ENCODE measurements around the gene ARL10.

Gene ARL10, protein sequence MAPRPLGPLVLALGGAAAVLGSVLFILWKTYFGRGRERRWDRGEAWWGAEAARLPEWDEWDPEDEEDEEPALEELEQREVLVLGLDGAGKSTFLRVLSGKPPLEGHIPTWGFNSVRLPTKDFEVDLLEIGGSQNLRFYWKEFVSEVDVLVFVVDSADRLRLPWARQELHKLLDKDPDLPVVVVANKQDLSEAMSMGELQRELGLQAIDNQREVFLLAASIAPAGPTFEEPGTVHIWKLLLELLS

DNA sequence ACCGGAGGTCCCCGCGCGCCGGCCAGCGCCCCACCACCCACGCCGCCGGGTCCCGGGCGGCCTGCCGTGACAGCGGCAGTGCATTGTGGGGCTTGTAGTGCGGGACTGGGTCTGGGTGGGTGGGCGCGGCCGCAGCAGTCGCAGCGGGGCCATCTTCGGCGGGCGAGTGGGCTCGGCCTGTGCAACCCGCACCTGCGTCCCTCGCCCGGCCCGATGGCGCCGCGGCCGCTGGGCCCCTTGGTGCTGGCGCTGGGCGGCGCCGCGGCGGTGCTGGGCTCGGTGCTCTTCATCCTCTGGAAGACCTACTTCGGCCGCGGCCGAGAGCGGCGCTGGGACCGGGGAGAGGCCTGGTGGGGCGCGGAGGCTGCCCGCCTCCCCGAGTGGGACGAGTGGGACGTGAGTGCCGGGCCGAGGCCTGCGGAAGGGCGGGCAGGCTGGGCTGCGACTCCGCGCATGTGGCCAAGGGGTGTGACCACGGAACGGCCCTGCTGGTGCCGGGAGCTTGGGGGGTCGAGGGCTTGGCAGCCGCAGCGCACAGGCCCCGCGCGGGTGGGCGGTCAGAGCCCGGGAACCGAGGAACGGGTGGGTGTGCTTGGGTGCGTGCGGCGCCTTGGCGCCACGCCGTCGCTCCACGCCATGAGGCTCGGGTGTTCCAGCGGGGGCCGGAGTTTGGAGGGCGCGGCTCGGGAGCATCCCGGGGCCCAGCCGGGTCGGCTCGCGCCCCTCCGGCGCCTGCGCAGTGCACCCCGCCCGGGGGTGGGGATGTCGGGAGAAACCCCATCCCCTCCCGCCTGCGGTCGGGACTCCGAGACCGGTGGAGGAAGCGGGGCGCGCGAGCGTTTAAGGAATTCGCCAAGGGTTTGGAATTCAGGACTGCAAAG lies at the start of gene ARL10:
ARL10 (plus strand) TSS at position 137 of the 881 bp plus-strand sequence; CDS start at position 214, 77 bp downstream.
- DNase-seq (ENCODE audit: low read depth in 2 of 3, low spot score in 1 of 3) = peak in 2 of 3 donors; percentile 23 to 46

DNA sequence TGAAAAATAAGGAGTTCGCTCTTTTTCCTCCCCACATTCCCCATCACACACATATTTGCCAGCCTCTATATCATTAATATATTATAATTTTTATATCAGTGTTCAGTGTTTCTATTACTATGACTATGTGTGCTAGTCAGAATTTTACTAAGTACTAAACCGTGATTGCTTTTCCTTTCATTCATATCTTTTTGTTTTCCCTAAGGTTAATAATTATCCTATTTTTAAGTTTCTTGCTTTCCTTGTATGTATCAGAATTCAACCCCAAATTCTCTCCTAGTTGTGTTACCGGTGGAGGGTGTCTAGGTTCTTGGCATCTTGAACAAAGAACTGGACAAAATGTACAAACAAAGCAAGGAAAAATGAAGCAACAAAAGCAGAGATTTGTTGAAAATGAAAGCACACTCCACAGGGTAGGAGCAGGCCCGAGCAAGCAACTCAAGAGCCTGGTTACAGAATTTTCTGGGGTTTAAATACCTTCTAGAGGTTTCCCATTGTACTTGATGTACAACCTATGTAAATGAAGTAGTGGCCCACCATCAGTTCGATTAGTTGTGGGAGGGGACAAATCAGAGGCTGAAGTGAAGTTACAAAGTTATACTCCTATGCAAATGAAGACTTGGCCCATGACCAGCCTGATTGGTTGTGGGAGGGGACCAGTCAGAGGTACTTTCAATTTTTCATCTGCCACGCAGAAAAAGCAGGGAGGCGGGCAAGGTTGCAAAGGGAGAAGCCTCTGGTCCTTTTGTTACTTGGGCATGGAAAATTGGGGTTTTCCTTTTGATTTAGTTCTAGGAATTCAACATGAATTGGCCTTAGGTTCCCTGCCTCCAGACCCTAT lies 47.5 kb upstream of the ARL10 start:
- DNase-seq (ENCODE audit: low read depth in 2 of 3, low spot score in 1 of 3) = no peak

DNA sequence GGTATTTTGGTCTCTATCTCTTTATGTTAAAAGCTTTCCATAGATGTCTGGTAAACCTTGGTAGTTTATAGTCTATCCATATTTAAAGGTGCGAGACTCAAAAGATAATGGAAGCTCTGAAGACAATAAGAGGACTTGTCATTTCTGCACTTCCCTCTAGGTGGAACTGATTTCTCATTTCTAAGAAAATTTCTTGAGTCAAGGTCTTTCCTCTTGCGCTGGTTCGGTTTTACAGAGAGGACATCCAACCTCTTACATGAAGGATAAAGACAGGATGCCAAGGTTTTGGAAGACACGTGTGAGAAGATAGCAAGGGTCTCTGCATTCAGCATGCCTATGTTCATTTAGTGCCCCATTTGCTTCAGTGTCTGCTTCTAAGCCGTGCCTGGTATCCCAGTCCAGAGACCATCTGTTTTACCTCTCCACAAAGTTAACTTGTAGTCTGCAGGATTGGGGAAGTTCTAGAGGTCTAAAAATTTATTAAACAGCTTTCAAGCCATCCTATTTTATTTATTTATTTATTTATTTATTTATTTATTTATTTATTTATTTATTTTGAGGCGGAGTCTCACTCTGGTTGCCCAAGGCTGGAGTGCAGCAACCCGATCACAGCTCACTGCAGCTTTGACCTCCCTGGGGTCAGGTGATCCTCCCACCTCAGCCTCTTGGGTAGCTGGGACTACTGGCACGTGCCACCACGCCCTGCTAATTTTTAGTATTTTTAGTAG lies 45.3 kb upstream of the ARL10 start:
- no peak for DNase-seq (ENCODE audit: low read depth in 2 of 3, low spot score in 1 of 3)

DNA sequence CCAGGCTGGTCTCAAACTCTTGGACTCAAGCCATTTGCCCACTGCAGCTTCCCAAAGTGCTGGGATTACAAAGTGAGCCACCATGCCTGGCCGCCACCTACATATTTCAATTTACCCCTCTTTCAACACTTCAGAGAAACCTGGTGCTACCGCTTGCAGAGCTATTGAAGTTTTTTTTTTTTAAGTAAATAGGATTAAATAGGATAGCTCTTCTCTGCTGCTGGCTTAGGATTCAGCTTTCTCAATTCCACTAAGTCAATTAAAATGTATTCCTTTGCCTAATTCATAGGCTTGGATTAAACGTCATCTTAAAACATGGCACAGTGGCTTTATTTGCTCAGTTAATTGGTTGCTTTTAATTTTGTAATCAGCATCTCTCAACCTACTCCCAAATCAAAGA lies 44.7 kb upstream of the ARL10 start:
- DNase-seq (ENCODE audit: low read depth in 2 of 3, low spot score in 1 of 3) = no peak

GRCh38 chr5:176334031-176334770 lies 31.1 kb upstream of the ARL10 start:
- DNase-seq (ENCODE audit: low read depth in 2 of 3, low spot score in 1 of 3) = no peak

- DNase-seq (ENCODE audit: low read depth in 2 of 3, low spot score in 1 of 3) = no peak
Observed at GRCh38 chr5:176337913-176338312, 27.4 kb upstream of the ARL10 start.

DNA sequence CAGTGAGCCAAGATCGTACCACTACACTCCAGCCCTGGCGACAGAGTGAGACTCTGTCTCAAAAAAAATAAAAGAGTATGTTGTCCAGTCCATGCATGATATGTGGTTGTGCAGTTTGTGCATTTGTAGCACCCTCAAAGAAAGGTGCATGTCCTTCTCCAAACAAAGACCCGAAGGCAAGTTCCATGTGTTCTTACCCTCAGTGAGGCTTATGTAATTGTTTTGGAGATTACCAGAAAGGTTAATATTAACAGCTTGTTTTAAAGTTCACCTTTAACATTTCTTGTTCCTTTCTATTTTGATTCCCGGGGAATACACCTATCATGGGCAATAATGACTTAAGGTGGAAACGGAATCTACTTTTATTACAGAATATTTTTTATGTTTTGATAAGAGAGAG lies 26.0 kb upstream of the ARL10 start:
- no peak for DNase-seq (ENCODE audit: low read depth in 2 of 3, low spot score in 1 of 3)

- no peak for DNase-seq (ENCODE audit: low read depth in 2 of 3, low spot score in 1 of 3)
Observed at GRCh38 chr5:176341325-176342157, 23.7 kb upstream of the ARL10 start.

DNA sequence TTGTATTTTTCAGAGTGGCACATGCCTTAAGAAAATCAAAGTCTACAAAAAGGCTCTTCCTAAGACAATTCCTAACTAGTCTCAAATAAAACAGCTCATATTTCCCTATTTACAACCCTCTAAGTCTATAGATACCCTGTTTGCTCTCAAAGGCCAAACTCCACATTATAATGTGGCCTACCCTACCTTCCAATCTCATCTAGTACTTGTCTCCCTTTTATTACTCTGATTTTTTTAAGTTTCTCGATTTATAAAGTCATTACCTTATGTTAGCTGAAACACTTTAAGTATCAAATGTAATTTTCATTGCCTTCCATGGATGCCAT lies 23.2 kb upstream of the ARL10 start:
- no peak for DNase-seq (ENCODE audit: low read depth in 2 of 3, low spot score in 1 of 3)

DNA sequence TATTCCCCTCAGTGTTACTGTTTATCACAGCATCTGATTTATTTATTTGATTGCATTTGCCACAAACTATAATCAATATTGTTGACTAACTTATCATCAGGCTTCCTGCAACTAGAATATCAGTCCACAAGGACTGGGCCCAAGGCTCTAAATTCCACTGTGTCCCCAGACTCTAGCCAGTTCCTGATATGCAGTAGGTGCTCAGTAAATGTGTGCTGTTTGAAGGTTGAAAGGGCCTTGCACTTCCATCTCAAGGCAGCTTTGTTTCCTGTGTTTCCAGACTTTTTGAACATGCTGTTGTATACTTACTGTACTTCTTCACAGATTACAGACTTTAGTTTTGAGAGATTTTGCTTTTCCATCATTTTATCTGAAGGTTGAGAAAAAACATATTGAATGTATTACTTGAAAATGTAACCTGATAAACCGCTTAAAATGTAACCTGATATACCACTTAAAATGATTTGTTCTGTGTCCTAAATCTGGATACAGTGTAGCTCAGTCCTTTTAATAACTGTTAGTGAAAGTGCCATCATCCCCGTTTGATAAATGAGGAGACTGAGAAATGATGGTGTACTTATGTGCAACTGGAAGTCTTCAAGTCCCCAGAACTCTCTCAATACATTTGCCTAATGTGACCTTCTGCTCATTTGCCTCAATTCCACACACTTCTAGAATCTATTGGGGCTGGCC lies 22.4 kb upstream of the ARL10 start:
- DNase-seq (ENCODE audit: low read depth in 2 of 3, low spot score in 1 of 3) = no peak

- no peak for DNase-seq (ENCODE audit: low read depth in 2 of 3, low spot score in 1 of 3)
Observed at GRCh38 chr5:176350416-176350815, 14.9 kb upstream of the ARL10 start.

DNA sequence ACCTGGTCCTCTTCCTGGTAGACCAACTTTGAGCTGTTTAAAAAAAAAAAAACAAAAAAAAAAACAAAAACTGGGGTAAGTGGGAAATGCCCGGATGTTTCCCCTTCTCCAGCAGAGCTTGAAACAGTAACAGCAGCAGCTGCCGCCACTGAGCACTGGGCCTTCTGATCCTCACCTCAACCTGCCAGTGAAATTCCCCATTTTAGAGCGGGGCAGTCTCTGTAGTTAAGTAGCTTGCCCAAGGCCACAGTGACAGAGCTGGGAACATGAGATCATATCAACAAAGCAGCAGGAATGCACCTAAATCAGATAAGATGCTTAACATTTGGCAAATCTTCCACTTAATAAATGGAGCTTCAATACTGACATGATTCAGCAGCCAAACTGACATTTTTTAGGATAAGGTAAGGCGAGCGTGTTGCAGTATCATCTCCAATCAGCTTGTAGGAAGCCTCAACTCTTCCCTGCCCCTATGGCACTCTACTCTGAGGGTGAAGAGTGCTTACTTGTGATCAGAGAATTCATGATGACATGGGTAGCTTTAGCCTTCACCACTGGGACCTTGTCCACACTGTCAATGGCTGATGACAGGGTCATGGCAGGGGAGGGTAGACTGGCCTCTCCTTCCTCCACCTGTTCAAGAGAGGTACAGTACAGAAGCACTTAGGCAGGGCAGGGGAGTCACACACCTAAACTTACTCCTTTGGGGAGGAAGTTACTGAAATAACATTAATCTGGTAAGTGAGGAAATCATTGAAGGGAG lies 13.0 kb upstream of the ARL10 start:
- no peak for DNase-seq (ENCODE audit: low read depth in 2 of 3, low spot score in 1 of 3)

DNA sequence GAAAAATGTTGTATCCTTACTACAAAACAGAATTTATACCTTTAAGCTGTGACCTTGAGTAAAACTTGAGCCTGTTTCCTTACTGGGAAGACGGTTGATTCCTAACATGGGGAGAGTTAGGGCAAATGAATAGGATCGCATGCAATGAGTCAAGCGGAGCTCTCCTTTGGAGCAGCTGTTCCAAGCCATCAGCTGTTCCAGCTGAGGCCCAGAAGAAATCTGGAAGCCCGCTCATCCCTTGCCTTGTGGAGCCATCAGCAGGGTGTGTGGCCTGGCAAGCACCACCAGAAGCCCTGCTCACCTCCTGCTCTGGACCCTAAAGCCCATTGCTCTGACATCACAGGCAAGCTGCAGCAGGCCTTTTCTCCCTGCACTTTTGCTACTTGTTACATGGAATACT lies 11.8 kb upstream of the ARL10 start:
- DNase-seq (ENCODE audit: low read depth in 2 of 3, low spot score in 1 of 3) = no peak

DNA sequence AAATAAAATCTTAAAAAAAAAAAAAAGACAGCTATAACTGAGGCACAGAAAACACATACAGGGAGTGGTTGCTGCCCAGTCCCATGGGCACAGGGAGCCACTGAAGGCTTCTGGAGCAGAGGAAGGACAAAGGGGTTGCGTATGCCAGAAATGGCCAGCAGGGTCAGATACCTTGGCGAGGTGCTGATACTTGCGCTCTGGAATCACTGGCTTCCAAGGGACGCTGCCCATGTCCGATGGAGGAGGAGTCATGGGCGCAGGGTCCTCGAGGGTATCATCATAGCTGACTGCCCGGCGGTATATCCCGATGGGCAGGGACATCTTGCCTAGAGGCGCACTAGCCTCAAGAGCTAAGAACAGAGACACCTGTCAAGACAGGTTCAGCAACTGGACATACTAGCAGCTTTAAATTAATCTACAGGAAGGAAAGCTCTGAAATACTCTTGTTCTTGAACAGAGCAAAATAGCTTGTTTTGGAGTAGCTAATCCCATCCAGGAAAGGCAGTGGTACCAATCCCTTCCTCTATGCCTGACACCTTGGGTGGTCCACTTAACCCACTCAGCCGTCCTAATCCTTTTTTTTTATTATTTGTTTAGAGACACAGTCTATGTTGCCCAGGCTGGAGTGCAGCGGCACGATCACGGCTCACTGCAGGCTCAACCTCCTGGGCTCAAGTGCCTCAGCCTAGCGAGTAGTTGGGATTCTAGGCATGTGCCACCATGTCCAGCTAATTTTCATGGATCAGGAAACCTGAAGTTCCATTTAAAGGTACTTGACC lies 9.7 kb upstream of the ARL10 start:
- DNase-seq (ENCODE audit: low read depth in 2 of 3, low spot score in 1 of 3) = no peak

- no peak for DNase-seq (ENCODE audit: low read depth in 2 of 3, low spot score in 1 of 3)
Observed at GRCh38 chr5:176356179-176356566, 9.1 kb upstream of the ARL10 start.

DNA sequence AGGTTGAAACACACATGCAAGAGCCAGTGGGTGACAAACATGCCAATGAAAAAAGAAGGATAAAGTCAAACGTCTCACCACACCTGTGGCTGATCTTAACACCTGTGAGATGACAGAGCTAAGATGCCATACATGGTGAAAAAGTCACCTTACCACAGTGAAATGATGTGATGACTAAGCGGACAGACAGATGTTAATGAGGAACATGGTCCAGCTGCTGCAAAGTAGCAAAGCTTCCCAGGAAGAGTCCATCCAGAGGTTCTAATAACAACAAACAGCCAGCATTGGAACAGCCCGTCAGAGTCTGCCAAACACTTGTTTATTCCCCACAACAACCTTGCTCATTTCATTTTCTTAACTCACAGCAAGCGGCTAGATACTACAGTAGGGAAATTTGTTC lies 5.6 kb upstream of the ARL10 start:
- no peak for DNase-seq (ENCODE audit: low read depth in 2 of 3, low spot score in 1 of 3)

- no peak for DNase-seq (ENCODE audit: low read depth in 2 of 3, low spot score in 1 of 3)
Observed at GRCh38 chr5:176360894-176361436, 4.3 kb upstream of the ARL10 start.

All from stimulated activated CD4-positive, alpha-beta T cell treated with anti-CD3 and anti-CD28 coated beads, Interleukin-12 subunit alpha, Interleukin-12 subunit beta, amount 100 ng/mL, for 48 hours (primary cell).